HG03460 (cell line): ENCODE data around the gene PARG.
"Not testable (repeated sequence)": the region's sequence is repeated elsewhere in the genome, so short reads cannot be mapped to it uniquely, and the experiment has no call there.

ENCODE experiments used
- ATAC-seq: cut with Tn5 transposase; IDR thresholded peaks from one replicate; pipeline ENCODE4 v1.9.1; 2021; ENCODE audit not compliant: unreplicated experiment

PARG gene

GRCh38 chr10:49831352-49832035 lies 110.3 kb downstream of the PARG start:
- ATAC-seq, result no peak

- no peak for ATAC-seq
Observed at GRCh38 chr10:49830846-49831245, 111.0 kb downstream of the PARG start.

- no peak for ATAC-seq
Observed at GRCh38 chr10:49830016-49830415, 111.8 kb downstream of the PARG start.

- no peak for ATAC-seq
Observed at GRCh38 chr10:49827297-49827696, 114.5 kb downstream of the PARG start.

- no peak for ATAC-seq
Observed at GRCh38 chr10:49819234-49819958, 122.4 kb downstream of the PARG start.

GRCh38 chr10:49817845-49818244 lies 124.0 kb downstream of the PARG start:
- ATAC-seq, result no peak

- ATAC-seq, result no peak
Observed at GRCh38 chr10:49803988-49804387, 137.8 kb downstream of the PARG start.

- ATAC-seq, result no peak
Observed at GRCh38 chr10:49798275-49798674, 143.6 kb downstream of the PARG start.

- ATAC-seq, result no peak
Observed at GRCh38 chr10:49791100-49791499, 150.7 kb downstream of the PARG start.

- ATAC-seq, result no peak
Observed at GRCh38 chr10:49784681-49785080, 157.1 kb downstream of the PARG start.

- no peak for ATAC-seq
Observed at GRCh38 chr10:49783645-49784044, 158.2 kb downstream of the PARG start.

GRCh38 chr10:49781247-49781646 lies 160.6 kb downstream of the PARG start:
- no peak for ATAC-seq

GRCh38 chr10:49778197-49778596 lies 163.6 kb downstream of the PARG start:
- no peak for ATAC-seq

GRCh38 chr10:49776851-49777250 lies 165.0 kb downstream of the PARG start:
- ATAC-seq, result no peak

GRCh38 chr10:49775014-49775413 lies 166.8 kb downstream of the PARG start:
- ATAC-seq, result no peak

GRCh38 chr10:49772944-49773343 lies 168.9 kb downstream of the PARG start:
- ATAC-seq, result not testable (repeated sequence)

- not testable (repeated sequence) for ATAC-seq
Observed at GRCh38 chr10:49771046-49771445, 170.8 kb downstream of the PARG start.

GRCh38 chr10:49769692-49770091 lies 172.1 kb downstream of the PARG start:
- ATAC-seq, result no peak

GRCh38 chr10:49768731-49769130 lies 173.1 kb downstream of the PARG start:
- ATAC-seq, result no peak

- ATAC-seq, result no peak
Observed at GRCh38 chr10:49768329-49768728, 173.5 kb downstream of the PARG start.
